ENCODE results near the gene WDR19. TPM values are rescaled to one million over a fixed set of nuclear protein-coding genes. Genes with fewer than 3 reads are reported as not detected.

Gene WDR19
- polyA plus RNA-seq, 1 donor, result 21.7 TPM

DNA sequence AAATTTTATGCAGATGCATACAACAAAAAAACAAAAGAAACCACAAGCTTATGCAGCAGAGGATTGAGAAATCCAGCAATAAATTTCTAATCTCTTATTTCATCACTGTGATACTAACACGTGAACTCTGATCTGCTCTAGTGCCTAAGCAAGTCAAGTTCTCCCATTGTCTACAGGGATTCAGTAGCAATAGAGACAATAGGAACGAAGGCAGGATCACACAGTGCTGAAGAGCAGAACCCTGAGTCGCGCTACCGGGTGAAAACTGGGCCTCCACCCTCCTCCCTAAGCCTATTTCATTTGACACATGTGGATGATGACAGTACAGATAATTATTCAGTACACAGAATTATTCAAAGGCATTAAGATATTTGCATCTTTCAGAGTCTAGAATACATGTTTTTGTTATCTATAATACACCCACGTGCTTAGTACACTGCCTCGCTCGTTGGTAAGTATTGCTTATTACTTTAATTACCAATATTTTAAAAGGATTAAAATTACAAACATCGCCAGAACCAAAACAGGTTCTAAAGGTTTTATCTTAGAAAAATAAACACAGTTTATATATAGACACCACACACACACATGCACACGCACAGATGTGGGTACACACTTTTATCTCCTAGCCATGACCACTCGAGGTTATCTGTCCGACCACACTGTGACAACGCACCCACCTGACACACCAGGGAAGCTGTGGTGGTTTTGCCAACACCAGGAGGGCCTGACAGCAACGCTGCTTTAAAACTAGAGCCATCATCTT, 123.8 kb downstream of the WDR19 start:
- no peak for DNase-seq

DNA sequence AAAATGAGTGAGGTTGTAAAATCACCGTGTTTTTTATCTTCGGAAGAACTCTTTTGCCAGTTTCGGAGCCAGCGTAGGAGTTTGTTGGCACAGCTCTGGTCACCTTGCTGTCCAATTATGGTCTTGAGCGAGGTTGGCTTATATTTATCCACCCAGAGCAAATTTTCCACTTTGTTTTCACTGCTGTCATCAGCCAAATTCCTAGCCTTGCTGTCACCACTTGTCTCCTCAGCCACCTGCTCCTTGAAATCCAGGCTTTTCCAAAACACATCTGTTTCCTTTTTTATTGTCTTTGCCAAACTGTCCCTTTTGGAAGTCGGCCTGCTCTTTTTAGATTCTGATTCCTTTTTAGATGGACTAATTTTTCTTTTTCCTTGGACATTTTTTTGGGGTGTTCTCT, 126.3 kb downstream of the WDR19 start:
- DNase-seq, result peak; percentile 33

DNA sequence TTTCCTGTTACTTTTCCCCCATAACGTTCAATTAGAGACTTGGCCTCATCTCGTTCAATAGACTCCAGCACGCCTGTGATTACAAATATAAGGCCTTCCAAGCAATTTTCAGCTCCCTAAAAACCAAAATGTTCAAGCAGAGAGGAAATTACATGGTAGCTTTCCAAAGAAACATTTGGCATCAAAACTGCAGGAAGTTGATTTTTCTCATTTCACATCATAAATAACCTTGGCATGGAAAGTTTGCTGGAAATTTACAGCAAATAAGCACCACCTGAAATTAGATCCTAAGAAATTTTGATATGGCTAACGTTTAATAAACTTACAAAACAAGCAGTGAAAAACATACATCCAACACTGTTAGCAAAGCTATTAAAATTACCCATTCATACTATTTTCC, 130.5 kb downstream of the WDR19 start:
- DNase-seq, result no peak

DNA sequence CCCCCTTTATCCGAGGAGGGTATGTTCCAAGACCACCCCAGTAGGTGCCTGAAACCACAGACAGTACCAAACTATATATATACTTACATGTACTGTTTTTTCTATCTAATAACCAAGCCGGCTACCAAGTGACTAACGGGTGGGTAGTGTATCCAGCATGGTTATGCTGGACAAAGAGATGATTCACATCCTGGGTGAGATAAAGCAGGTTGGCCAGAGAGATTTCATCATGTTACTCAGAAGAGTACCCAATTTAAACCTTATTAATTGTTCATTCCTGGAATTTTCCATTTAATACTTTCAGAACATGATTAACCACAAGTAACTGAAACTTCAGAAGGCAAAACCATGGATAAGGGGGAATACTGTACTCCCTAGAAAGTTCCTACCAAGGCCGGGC, 137.3 kb downstream of the WDR19 start:
- DNase-seq, result no peak

DNA sequence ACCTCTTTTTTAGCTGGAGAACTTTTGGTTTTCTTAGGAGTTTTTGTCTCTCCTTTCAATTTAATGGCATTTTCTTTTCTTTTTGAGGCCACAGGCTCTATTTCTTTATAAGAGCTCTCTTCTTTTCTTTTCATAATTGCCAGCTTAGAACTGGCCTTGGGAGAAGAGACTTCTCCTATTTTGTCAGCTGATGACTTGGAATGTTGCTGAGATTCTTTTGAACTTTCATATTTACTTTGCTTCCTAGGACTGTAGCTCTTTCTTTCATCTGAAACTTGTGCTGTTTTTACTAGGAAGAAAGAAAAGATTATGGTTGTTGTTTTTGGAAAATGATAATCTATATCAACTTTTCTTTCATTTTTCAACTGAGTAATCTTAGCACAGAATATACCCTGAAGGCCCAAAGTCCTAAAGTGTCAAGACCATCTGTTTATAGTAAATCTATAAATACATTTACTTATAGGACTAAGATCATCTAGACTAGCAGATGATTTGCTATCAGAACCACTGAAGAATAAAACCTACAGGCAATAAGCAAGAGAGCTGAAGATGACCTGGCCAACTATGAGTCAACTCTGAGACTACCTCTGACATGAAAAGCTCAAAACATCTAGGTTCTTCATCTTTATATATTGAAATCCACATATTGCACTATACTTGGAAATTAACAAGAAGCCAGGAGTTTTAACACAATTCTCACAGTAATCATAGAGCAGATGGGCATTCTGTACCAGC, 138.2 kb downstream of the WDR19 start:
- DNase-seq, result no peak

DNA sequence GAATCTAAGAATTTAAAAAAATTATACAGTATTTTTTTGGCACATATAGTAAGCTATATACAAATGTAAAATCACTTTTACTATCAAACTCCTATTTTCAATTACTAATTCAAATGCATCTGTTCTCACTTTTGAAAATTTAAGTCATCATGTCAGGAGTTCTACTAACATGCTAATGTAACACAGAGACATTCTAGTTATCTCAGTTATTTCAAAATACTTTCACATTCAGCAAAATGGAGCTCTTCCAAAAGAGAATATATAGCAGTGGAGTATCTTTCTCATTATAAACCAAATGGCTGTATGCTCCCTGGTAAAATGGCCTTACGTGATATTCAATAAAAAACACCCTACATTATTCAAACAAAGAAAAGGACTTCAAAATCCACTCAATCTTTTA, 141.5 kb downstream of the WDR19 start:
- DNase-seq, result no peak

DNA sequence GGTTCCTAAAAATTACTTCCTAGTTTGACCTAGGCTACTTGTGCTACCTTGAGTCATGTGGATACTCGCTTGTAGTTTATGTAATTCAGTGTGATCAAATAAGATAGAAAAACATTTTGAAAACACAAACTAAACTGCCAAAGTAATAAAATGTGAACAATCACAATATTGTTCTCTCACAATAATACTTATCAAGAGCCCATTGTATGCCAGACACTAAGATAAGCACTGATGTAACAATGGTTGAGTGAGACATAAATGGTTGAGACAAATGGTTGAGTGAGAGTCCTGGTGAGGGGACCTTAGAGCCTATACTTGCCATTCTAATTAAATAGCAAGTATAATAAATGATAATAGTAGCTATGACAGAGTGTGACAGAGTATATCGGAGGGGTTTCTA, 142.1 kb downstream of the WDR19 start:
- no peak for DNase-seq

DNA sequence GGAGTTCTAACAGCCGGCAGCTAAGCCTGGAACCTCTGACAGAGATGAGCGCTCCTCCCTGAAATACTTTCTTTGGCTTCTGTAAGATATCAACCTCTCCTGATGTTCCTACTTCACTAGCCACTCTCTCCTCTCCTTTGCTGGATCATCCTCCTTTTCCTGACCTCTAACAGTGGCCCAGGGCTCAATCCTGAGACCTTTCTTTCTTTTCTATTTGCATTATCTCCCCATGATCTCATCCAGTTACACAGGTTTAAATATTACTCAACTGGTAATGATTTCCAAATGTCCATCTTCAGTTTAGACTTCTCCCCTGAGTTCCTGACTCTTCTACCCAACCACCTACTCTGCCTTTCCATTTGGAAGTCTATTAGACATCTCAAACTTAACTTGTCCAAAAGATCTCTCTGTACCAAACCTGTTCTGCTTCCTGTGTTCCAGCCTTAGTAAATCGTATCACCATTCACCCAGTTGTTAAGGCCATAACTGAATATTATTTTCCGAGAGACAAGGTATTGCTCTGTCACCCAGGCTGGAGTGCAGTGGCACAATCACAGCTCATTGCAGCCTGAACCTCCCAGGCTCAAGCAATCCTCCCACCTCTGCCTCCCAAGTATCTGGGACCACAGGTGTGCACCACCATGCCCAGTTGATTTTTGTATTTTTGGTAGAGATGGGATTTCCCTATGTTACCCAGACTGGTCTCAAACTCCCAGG, 142.7 kb downstream of the WDR19 start:
- DNase-seq, result no peak

DNA sequence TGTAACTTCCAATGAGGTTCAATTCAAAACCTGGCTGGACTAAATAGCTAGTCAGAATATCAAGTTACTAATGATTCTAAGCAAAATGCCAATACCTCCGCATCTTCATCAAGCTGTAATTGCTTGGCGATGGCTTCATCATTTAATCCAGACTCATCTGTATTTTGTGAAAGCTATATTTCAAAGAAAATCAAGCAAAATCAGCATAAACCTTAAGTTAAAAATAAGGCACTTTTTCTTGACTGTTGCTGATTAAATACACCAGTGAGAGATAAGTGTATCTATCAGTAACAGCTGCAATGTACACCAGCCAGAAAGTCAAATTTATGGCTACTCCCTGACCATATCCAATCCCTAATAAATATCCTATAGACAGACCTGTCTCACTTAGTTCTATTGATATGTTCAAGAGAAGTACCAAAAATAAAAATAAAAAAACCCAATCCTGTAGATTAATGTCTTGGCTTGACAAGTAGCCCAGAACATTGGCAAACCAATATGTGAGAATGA, 144.2 kb downstream of the WDR19 start:
- no peak for DNase-seq

DNA sequence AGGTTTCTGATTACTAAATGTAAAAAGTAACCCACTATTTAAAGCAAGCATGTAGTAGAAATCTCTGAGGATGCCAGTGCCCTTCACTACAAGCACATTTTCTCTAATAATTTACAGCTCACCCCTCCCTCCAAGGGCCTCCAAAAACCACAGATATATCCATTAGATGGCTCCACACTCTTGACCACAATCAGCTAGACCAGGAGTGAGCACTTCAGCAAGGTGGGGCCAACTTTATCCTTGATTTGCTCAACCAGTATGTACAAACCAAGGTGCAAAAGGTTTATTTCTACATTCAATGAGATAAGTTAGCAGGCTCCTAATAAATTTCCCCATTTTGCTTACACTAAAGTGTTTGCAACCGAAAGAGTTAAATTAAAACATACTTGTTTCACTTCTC, 148.0 kb downstream of the WDR19 start:
- DNase-seq, result no peak

DNA sequence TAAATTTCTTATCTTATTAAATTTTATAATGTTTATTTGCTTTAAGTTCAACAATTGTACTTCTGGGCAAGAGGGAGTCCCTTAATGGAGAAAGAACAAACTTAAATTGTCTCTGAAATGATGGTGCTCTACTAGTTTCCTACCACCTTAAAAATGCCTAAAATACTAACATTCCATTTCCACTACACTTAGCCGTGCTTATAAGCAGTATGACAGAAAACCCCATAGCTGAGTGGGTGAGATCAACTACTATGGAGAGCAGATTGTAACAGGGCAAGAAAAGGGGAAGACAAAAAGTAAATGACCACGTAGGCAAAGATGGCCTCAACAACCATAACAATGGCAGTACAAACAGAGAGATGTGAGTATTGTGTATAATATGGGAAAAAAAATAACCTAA, 148.9 kb downstream of the WDR19 start:
- no peak for DNase-seq

Other genes starting within 250 kb of the WDR19 start
- gene TMEM156, start 150.1 kb upstream of the WDR19 start, polyA plus RNA-seq (ENCODE audit: insufficient read length), result 0.13 TPM
- gene KLHL5, start 120.3 kb upstream of the WDR19 start, polyA plus RNA-seq (ENCODE audit: insufficient read length), result 19.6 TPM
- gene RFC1, start 183.8 kb downstream of the WDR19 start, polyA plus RNA-seq (ENCODE audit: insufficient read length), result 29.6 TPM
- gene KLB, start 224.4 kb downstream of the WDR19 start, polyA plus RNA-seq (ENCODE audit: insufficient read length), result 0.50 TPM